Activated CD8-positive, alpha-beta T cell treated with anti-CD3 and anti-CD28 coated beads for 36 hours (primary cell): ENCODE data around the gene MCU. TPM values are rescaled to one million over a fixed set of nuclear protein-coding genes. Genes with fewer than 3 reads are reported as not detected.

ENCODE experiments used
- ATAC-seq: fragments of 200-7000 bp; cut with Tn5 transposase; one replicate; pipeline ENCODE4 v1.10.0; 2021; ENCODE audit warnings: mild to moderate bottlenecking, moderate library complexity
- CTCF ChIA-PET: fragments of 350-600 bp; sonication (Branson Sonifier 250); formaldehyde crosslinking; loops from one replicate; lab custom pipeline; 2021; ENCODE audit warnings: antibody characterized with exemption; lab: Charles Lee
- POLR2A ChIA-PET: fragments of 350-600 bp; sonication (Branson Sonifier 250); formaldehyde crosslinking; loops from one replicate; lab custom pipeline; 2021; ENCODE audit warnings: antibody characterized with exemption; lab: Charles Lee
- DNase-seq: peaks from one replicate; pipeline ENCODE4 v3.0.0-alpha.2; 2020
- H3K27ac Mint-ChIP-seq: one replicate; pipeline ENCODE4 v1.8.0; 2021; ENCODE audit warnings: mild to moderate bottlenecking, mixed read lengths
- H3K27me3 Mint-ChIP-seq: one replicate; pipeline ENCODE4 v1.8.0; 2021; ENCODE audit warnings: mixed read lengths
- H3K36me3 Mint-ChIP-seq: one replicate; pipeline ENCODE4 v1.8.0; 2021; ENCODE audit warnings: low read depth, mixed read lengths
- H3K4me1 Mint-ChIP-seq: one replicate; pipeline ENCODE4 v1.8.0; 2021; ENCODE audit warnings: low read depth, mixed read lengths
- H3K4me3 Mint-ChIP-seq: one replicate; pipeline ENCODE4 v1.8.0; 2021; ENCODE audit warnings: mild to moderate bottlenecking, moderate library complexity, mixed read lengths
- H3K9me3 Mint-ChIP-seq: one replicate; pipeline ENCODE4 v1.8.0; 2021; ENCODE audit warnings: mixed read lengths
- intact Hi-C: fragments of 100-400 bp; cut with micrococcal nuclease; formaldehyde crosslinking; loops from one replicate; pipeline ENCODE4 v1.10.0; 2022
- total RNA-seq, 2 experiments: library from RNA; stranded (reverse); gene quantifications; one replicate each; pipeline ENCODE4 v1.2.3, GENCODE V29; 2021
- TF ChIP-seq, protein P1 (sequence below): fragments of 200-600 bp; IDR thresholded peaks from one replicate; pipeline ENCODE4 v1.8.0; 2022; ENCODE audit warnings: antibody characterized with exemption, mild to moderate bottlenecking

MCU gene
- total RNA-seq, 2 experiments from 2014 or later = 17.1 to 18.3 TPM

DNA sequence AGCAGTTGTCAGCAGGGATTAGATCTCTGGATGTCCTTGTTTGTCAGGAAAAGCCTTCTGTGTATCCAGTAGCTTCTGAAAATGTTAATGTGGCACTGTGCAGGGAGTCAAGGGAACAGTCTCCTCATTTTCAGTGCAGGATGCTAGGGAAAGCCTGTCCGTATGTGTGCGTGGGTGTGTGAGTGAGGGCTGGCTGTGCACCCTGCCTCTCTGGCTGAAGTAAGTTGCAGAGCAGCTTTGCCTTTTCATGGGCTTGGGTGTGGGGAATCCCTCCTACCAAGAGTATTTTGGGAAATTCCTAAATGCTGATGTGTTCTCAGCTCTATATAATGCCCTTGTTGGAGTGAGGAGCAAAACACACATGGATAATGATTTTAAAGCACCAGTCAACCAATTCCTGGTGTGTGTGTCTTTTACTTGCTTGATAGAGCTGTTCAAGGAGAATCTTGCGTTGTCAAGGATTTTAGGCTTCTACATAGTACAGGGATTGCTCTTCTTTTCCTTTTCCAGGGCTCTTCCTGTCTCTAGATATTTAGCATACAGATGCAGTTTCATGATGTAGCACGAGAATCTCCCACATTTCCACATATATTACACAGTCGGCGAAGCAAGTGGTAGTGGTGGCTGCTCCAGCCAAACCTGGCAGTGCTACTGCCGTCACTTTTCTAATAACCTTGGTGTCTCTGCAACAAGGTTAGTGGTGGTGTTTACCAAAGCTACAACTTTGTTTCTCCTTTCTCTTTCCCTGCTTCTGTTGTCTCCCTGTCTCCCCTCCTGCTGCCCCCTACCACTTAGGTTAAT lies 92.8 kb downstream of the MCU start:
- no peaks in the 10 kb centered on the region for H3K27me3 Mint-ChIP-seq
- no peak overlapping the region for H3K27ac Mint-ChIP-seq
- DNase-seq = no peak
- no peak for ATAC-seq
- POLR2A ChIA-PET = no interaction called here
- no peaks in the 10 kb centered on the region for H3K36me3 Mint-ChIP-seq
- no peaks in the 10 kb centered on the region for H3K9me3 Mint-ChIP-seq
- TF ChIP-seq, protein P1, sequence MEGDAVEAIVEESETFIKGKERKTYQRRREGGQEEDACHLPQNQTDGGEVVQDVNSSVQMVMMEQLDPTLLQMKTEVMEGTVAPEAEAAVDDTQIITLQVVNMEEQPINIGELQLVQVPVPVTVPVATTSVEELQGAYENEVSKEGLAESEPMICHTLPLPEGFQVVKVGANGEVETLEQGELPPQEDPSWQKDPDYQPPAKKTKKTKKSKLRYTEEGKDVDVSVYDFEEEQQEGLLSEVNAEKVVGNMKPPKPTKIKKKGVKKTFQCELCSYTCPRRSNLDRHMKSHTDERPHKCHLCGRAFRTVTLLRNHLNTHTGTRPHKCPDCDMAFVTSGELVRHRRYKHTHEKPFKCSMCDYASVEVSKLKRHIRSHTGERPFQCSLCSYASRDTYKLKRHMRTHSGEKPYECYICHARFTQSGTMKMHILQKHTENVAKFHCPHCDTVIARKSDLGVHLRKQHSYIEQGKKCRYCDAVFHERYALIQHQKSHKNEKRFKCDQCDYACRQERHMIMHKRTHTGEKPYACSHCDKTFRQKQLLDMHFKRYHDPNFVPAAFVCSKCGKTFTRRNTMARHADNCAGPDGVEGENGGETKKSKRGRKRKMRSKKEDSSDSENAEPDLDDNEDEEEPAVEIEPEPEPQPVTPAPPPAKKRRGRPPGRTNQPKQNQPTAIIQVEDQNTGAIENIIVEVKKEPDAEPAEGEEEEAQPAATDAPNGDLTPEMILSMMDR = no peak
- CTCF ChIA-PET = interaction anchor here (0.7 kb wide), 1 partner anchor 736 kb away, joined by 3 read pairs; no protein-coding TSS in a partner anchor
- intact Hi-C loops = no loop called here
- peaks cover 7% of the 10 kb centered on the region for H3K4me1 Mint-ChIP-seq
- H3K4me3 Mint-ChIP-seq = no peak overlapping the region

DNA sequence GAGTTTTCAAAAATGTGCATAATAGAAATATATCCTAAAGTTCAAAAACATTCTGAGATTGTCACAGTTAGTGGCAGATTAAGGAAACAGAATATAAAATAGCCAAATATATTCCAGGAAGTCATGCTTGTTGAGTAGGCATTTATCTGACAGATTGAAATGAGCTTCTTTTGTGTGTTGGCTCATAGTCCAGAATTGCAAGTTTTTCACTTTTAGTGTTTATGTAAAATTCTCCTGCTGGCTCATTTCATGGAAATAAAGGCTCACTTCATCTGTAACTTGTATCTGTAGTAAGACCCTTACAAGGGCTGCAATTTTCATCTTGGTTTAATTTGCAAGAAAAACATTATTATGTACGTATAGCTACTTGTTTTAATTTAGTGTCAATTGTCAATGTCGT lies 93.5 kb downstream of the MCU start:
- intact Hi-C loops = no loop called here
- ATAC-seq = no peak
- TF ChIP-seq, protein P1 = no peak
- POLR2A ChIA-PET = no interaction called here
- no peaks in the 10 kb centered on the region for H3K27me3 Mint-ChIP-seq
- no peaks in the 10 kb centered on the region for H3K36me3 Mint-ChIP-seq
- peaks cover 9% of the 10 kb centered on the region for H3K4me1 Mint-ChIP-seq
- H3K4me3 Mint-ChIP-seq = no peak overlapping the region
- DNase-seq = no peak
- CTCF ChIA-PET = no interaction called here
- no peak overlapping the region for H3K27ac Mint-ChIP-seq
- H3K9me3 Mint-ChIP-seq = no peaks in the 10 kb centered on the region

DNA sequence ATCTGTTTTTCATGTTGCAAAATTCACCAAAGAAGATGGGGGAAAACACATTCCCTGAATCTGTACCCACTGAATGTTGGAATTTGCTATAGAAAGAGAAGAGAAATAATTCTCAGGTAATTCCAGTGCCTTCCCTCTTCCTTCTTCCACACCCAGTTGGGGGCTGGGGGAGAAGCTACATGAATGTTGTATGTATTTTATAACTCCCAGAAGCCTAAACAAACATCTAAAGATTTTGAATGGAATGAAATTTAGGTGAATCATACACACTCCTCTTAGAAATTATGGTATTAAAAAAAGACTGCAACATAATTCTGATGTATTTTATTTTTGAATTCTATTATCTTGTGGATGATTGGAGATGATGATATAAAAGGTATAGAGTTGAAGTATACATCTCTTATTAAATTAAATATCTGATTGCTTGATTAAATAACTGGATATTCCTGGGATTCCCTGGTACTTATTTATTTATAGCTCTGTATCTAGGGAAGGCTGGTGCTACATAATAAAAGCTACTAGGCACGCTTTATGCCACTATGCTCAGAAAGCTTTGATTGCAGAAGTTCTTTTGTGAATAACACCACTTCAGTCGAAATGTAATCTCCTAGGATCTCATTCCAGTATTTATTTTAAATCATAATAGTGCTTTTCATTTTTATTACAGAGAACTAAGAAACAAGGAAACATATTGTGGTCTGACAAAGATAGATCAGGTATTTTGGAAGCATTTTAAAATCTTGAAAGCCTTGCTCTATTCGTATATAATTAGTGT lies 98.5 kb downstream of the MCU start:
- intact Hi-C loops = no loop called here
- DNase-seq (no peak), ATAC-seq (no peak)
- Mint-ChIP-seq H3K9me3 (no peaks in the 10 kb centered on the region), H3K4me1 (peaks cover 9% of the 10 kb centered on the region), H3K27ac (no peak overlapping the region), H3K36me3 (no peaks in the 10 kb centered on the region), H3K27me3 (no peaks in the 10 kb centered on the region), H3K4me3 (no peak overlapping the region)
- TF ChIP-seq, protein P1 = no peak
- POLR2A ChIA-PET = interaction anchor here (1.0 kb wide), 1 partner anchor 136 kb away, joined by 3 read pairs; no protein-coding TSS in a partner anchor
- CTCF ChIA-PET = no interaction called here

DNA sequence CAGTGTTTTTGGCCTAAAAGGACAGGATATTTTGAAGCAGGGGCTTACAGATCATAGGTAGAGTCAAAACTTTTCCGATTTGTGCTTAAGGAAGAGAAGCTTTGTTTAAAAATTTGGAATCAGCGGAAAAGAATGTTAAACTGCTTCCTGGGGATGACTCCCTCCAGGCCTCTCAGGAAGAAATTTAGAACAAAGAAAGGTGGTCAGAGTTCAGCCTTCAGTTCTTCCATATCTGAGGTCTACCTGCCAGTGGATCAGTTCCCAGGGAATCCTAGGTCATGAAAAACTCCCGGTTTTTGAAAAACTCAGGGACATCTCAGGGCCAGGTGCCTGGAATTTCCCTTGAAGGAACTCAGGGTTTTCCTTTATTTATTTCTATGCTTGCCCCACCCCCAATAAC lies 100.3 kb downstream of the MCU start:
- H3K36me3 Mint-ChIP-seq = no peaks in the 10 kb centered on the region
- intact Hi-C loops = no loop called here
- H3K4me1 Mint-ChIP-seq = peaks cover 9% of the 10 kb centered on the region
- no peaks in the 10 kb centered on the region for H3K9me3 Mint-ChIP-seq
- POLR2A ChIA-PET = no interaction called here
- no peak overlapping the region for H3K27ac Mint-ChIP-seq
- no peak for DNase-seq
- ATAC-seq = no peak
- no peaks in the 10 kb centered on the region for H3K27me3 Mint-ChIP-seq
- TF ChIP-seq, protein P1 = no peak
- CTCF ChIA-PET = no interaction called here
- no peak overlapping the region for H3K4me3 Mint-ChIP-seq

DNA sequence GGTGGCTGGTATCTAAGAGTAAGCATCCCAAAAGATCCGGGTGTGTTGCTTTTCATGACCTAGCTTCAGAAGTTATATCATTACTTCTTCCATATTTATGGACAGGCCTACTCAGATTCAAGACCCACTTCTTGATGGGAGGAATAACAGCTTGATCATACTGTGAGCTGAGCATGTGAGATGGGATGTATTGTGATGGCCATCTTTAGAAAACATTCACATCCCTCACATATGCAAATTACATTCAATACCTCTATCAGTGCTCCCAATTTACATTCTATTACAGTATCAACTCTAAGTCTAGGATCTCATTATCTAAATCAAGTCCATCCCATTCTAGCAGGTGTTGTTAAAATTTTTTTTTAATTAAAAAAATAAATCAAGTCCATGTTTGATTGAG lies 101.8 kb downstream of the MCU start:
- Mint-ChIP-seq H3K36me3 (no peaks in the 10 kb centered on the region), H3K27me3 (no peaks in the 10 kb centered on the region), H3K9me3 (no peaks in the 10 kb centered on the region), H3K27ac (no peak overlapping the region), H3K4me3 (no peak overlapping the region), H3K4me1 (peaks cover 9% of the 10 kb centered on the region)
- intact Hi-C loops = no loop called here
- CTCF ChIA-PET = no interaction called here
- POLR2A ChIA-PET = no interaction called here
- ATAC-seq = no peak
- TF ChIP-seq, protein P1 = no peak
- no peak for DNase-seq
